Measurements from ENCODE around the gene TTN. TPM values are rescaled to one million over a fixed set of nuclear protein-coding genes. Genes with fewer than 3 reads are reported as not detected.

Gene TTN
- total RNA-seq, 1 experiment from 2014 or later, result 0.13 TPM

- POLR2A ChIA-PET, result interaction anchor here (0.6 to 0.7 kb wide), 2 partner anchors 13 to 58 kb away, joined by 3 to 6 read pairs; no protein-coding TSS in a partner anchor
- DNase-seq (ENCODE audit: low read depth, low spot score) (no peak), ATAC-seq (no peak)
- BruUV-seq (replicated peaks), result no TSS peak
- Histone ChIP-seq H3K4me1 (ENCODE audit: control insufficient read depth, insufficient read depth, low read length) (no peaks in the 10 kb centered on the region), H3K4me3 (ENCODE audit: low read depth in 2 of 2, low read length in 2 of 2) (no peak overlapping the region), H3K27ac (ENCODE audit: low read length) (no peak overlapping the region), H3K36me3 (ENCODE audit: control insufficient read depth, insufficient read depth, low read length) (peaks cover 20% of the 10 kb centered on the region), H3K9me3 (ENCODE audit: control insufficient read depth, insufficient read depth, low read depth, low read length) (no peaks in the 10 kb centered on the region), H3K27me3 (ENCODE audit: control insufficient read depth, insufficient read depth, low read length) (no peaks in the 10 kb centered on the region)
- TF ChIP-seq POLR2AphosphoS5 (IDR thresholded peaks at IDR 0.05; ENCODE audit: low read depth, low read length), result no peak
- TF ChIP-seq SIN3A (IDR thresholded peaks at IDR 0.05; ENCODE audit: borderline replicate concordance, insufficient read depth, low read depth, low read length), result no peak
- no peak for TF ChIP-seq REST (IDR thresholded peaks at IDR 0.05; ENCODE audit: insufficient read depth in 1 of 2, low read depth in 2 of 2, low read length in 1 of 2)
- CTCF ChIA-PET, result interaction anchor here (0.8 kb wide), 1 partner anchor 111 kb away, joined by 9 read pairs; no protein-coding TSS in a partner anchor
- in situ Hi-C loops (cut with HindIII; ENCODE audit: low pct_unique_long_range_greater_than_20kb, low sequenced_read_pairs), result no loop called here
- intact Hi-C loops (cut with micrococcal nuclease; ENCODE audit: unreplicated experiment), result no loop called here
These were observed 301.1 kb downstream of the TTN start for GRCh38 chr2:178506101-178506500.

GRCh38 chr2:178502751-178503150, 304.5 kb downstream of the TTN start:
- intact Hi-C loops (cut with micrococcal nuclease; ENCODE audit: unreplicated experiment), result no loop called here
- no peak for DNase-seq (ENCODE audit: low read depth, low spot score)

More at GRCh38 chr2:178502751-178503150, 304.5 kb downstream of the TTN start:
- no peak overlapping the region for H3K4me3 ChIP-seq (ENCODE audit: low read depth in 2 of 2, low read length in 2 of 2)
- no peak for ATAC-seq
- no TSS peak for BruUV-seq (replicated peaks)
- TF ChIP-seq REST (IDR thresholded peaks at IDR 0.05; ENCODE audit: insufficient read depth in 1 of 2, low read depth in 2 of 2, low read length in 1 of 2) (no peak), SIN3A (IDR thresholded peaks at IDR 0.05; ENCODE audit: borderline replicate concordance, insufficient read depth, low read depth, low read length) (no peak), TCF7L2 (IDR thresholded peaks at IDR 0.05; ENCODE audit: low read depth, low read length) (no peak), POLR2AphosphoS5 (IDR thresholded peaks at IDR 0.05; ENCODE audit: low read depth, low read length) (no peak), CTCF (IDR thresholded peaks at IDR 0.05) (no peak)
- in situ Hi-C loops (cut with HindIII; ENCODE audit: low pct_unique_long_range_greater_than_20kb, low sequenced_read_pairs), result no loop called here
- H3K27me3 ChIP-seq (ENCODE audit: control insufficient read depth, insufficient read depth, low read length), result no peaks in the 10 kb centered on the region
- H3K36me3 ChIP-seq (ENCODE audit: control insufficient read depth, insufficient read depth, low read length), result peaks cover 38% of the 10 kb centered on the region
- H3K9me3 ChIP-seq (ENCODE audit: control insufficient read depth, insufficient read depth, low read depth, low read length), result no peaks in the 10 kb centered on the region
- H3K27ac ChIP-seq (ENCODE audit: low read length), result no peak overlapping the region
- CTCF ChIA-PET, result no interaction called here
- H3K4me1 ChIP-seq (ENCODE audit: control insufficient read depth, insufficient read depth, low read length), result no peaks in the 10 kb centered on the region
- POLR2A ChIA-PET, result no interaction called here

All from Panc1 (cell line).